NCI-H2107 treated with DMSO at 0.1 percent for 48 hours (cell line): ENCODE results near the gene ITGA1.

Experiments used
- DNase-seq: peaks from one replicate; lab custom pipeline; 2025; ENCODE audit not compliant: unreplicated experiment; lab: John Stamatoyannopoulos, UW

The ITGA1 gene

DNA sequence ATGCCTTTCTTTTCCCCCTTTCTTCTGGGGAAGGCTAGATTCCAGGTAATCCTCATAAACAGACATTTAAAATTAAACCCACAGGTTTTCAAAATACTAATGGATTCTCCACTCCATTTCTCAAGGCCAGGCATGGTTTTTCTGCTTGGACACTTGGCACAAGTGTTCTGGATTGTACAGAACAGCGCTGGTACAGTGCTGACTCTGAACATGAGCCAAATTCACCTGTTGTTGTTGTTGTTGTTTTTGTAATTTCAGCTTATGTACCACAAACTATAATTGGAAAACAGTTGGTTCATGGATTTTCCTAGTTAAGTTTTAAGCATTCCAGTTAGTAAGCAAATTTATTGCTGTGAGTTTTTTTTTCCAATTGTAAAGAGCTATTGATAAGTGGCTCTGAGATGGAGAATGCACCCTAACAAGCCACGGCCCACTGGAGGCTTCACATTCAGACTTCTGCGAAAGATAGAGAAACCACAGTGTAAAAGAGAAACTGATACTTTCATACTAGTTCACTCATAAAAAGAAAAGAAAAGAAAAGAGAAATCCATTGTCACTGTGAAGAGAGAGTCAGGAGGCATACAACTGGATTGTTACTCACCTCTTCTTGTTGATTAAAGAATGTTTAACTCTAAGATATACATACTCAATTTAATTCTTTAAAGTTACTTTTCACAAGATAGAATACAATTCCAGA is 16.2 kb upstream of the ITGA1 start:
- no peak for DNase-seq

DNA sequence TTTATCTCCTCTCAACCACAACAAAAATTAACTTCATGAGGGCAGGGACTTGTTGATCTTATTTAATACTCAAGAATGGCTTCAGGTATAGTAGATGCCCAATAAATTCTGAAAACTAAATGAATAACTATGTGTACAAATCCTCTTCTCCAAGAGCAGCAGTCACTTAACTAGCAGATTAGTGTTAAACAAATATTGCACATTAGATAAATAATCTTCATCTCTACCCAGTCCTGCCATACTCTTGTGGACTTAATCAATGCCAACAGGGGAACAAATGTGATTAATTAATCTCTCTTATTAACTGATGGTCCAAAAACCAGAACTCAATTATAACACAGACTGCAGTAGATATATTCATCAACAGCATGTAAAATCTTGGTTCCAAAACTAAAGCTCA is 15.0 kb upstream of the ITGA1 start:
- DNase-seq = no peak

DNA sequence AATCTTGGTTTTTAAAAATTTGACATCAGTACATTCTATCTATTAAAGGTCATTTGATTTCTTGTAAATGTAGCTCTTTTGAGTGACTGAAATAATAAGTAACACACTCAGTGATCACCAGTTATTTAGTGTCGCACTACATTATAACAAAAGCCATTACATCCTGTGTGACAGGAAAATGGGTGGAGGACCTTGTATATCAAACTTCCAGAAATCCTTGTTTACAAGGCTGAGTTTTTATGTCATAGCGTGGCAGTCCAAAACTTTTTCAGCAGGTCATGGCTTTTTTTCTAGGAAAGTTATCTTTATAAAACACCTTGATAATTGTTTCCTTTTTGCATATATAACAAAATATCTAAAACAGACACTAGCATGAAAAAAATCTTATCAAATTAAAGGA is 14.4 kb upstream of the ITGA1 start:
- DNase-seq = no peak

DNA sequence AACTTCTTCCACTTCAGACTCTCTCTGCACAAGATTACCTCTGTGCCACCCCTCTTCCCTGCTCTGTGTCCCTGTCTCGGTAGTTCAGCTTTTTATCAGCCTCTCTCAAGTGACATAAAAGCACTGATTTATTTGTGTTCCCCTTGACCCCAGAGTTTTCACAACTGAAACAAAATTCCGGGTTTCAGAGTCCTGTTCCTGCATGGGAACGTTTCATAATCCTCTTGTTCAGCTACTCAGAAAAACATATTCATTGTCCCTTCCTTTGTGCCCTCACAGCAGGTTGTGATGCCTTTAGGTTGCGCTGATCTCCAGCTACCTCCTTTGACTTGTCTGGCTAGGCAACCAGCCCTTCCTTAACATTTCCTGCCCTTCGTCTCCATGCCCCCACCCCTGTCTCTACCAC is 13.7 kb upstream of the ITGA1 start:
- DNase-seq = no peak

DNA sequence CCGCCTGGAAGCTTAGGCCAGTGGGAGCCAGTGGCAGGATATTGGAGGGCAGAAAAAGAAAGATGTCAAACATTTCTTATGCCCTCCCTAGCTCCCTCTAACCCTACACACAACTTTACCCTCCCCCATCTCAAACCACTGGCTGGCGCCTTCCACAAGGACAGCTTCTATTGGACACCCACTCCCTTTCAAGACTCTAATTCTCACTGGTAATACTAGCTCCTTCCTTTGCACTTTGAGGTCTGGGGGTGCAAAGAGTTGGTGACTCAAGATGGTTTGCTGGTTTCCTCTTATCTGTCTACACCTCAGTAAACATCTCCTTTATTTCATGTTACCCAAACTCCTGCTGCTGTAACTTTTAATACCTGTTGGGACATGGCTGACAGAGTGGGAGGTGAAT is 11.6 kb upstream of the ITGA1 start:
- no peak for DNase-seq

DNA sequence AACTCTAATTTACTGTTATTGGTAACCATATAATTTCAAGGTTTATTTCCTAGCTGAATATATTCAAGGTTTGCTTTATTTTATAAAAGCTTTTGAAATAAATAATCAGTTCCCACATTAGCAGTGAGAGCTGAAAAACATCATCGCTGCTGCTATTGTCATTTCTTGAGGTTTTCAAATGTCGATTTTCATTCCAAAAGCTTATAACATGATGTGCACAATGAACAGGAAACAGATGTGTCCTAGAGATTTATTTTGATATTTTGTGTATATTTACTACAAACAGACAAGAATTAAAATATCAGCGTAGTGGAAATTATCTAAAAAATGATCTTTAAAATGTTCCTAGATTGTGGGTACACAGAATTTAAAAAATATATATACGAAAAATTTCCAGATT is 10.5 kb upstream of the ITGA1 start:
- DNase-seq = no peak

DNA sequence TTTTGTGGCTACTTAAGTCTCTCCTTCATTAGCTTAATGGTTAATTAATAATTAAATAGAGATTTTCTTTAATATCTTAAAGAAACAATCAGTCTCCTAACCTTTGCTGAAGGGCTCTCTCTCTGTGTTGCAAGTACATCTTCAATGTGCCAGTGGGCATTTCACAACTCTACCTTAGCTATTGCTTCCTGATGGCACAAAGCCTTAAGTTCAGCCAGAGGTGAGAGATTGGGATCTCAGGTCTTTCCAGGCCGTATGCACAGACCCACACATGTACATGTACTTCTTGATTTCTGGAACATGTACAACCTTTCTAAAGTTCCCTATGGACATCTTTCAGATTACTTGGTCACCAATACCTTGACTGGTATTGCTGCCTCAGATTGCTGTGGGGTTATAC is 8.9 kb upstream of the ITGA1 start:
- no peak for DNase-seq

DNA sequence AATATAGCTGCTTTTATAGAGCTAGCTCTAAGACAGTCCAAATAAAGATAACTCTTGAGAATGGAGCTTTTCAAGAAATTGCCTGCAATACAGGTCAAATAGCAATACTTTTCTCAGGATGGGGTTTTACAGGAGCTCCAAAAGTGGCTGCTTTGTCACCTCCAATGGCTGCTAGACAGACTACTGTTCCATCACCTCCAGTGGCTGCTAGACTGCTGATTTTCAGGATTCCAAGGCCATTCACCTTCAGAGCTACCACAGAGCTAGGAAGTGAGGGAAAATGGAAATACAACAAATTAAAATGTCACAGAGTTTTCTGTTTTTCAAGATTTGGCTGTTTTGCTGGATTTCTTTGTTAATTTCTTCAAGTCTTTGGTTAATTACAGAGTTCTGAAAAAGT is 8.5 kb upstream of the ITGA1 start:
- DNase-seq = no peak

DNA sequence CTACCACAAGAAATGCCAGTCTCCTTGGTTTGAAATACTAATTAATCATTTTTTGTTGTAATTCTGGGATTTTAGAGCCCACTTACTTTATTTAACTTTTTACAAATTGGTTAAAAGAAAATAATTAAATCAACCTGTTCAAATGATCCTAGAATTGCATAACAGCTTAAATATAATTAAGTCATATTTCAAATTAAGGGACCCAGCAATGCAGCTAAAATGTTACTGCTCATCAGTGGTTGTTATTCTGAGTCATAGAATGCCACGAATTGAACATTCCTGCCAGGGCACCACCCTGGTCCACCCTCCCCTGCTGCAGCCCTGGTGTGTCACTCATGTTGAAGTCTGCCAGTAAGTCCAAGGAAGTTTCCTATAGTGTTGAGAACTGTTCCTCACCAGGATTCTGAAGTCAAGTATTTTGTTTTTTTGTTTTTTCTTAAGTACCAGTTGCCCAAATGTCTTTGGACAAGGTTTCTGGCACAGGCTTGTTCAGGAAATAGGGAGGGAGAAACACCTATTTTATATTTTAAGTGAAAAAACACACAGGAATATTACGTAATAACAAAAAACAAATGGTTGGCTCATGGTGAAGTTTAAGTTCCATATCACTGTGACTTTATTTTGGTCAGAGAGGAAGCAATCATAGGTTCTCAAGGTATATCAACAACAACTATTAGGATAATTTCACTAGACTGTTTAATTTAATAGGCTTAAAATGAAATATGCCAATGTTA is 4.3 kb upstream of the ITGA1 start:
- DNase-seq = no peak

DNA sequence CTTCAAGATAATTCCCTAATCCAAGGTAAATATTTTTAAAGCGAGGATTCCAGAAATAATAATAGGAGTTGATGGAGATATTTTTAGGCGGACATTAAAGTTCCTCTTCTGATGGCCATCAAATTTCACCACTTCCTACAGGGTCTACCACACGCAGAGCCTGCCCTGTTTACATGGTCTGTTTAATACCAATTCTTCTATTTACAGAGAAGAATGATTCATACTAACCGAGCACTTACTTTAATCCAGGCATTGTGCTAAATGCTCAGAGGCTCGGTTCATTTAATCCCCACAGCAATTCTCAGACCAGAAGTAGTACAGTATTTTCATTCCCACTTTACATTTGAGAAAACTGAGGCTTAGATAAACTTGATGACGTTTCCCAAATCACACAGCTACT is 3.0 kb upstream of the ITGA1 start:
- no peak for DNase-seq

DNA sequence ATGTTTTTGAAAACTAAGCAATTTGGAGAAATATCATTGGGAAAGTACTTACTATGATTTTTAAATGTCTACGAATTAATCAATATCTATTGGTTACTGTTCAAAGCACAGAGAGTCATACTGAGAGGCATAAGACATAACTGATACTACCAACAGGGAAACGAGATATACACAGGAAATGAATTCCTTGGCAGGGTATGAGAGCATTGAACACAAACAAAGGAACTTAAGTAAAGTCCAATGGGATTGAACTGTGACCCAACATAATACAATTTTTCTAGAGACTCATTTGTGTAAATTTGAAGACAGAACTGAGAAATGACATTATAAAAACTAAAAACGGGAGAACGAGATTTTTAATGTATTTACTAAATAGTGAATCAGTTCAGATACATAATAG is 1.3 kb upstream of the ITGA1 start:
- DNase-seq = no peak

DNA sequence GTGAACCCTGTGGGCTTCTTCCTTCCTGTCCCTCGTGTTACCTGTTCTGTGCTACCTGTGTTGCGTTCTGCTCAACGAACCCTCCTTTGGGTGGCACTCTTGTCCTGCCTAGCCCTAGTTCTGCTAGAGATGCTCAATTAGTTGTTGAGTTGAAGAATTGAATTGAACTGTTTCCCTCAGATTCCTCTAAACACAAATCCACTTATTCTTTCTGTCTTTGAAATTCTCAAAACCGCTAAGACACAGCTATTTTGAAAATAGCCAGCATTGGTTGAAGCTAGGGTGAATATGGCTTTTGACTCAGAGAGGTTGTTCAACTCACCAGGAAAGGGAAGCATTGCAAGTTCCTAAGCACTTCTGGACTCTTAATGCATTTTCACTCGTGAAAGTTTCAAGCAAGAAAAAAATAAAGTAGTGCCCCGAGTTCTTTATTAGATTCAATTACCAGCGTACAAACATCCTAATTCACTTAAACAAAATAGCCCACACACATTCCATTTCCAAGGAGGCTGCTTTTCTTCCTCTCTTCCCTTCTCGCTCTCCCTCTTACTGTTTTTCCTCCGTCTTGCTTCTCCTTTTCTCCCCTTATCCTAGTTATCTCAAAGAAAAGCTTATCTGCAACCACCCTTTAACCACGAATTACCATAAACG is 642 bp upstream of the ITGA1 start:
- DNase-seq = peak; percentile 23

DNA sequence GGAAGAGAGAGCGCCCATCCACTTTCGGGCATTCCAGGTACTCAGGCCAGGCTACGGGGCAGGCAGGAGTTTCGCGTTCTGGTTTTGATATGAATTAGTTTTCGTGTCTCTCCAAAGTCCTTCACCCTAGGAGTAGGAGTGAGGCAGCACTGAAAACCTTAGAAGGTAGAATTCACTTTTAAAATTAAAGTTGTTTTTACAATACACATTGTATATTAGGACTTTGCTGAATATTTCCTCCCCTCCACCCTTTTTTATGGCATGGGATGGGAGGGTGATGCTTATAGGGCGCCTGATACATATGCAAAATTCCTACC is 747 bp downstream of the ITGA1 start:
- DNase-seq = no peak

DNA sequence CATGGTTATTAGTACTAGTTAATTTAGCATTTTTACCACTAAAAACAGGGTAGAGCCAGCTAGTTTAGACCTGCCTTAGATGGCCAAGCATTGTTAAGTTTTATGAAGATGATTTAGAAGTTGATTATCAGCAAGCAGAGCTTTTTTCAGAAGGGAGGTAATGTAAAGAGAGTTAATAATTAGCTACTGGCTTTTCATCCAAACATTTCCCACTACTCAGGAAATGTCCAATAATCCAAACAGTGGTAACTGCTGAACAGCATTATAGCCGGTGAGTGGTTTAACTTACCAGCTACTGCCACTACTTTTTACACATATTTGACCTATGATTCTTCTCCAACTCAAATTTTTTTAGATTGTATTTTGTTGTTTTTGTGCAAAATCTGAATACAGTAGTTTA is 1.7 kb downstream of the ITGA1 start:
- no peak for DNase-seq

DNA sequence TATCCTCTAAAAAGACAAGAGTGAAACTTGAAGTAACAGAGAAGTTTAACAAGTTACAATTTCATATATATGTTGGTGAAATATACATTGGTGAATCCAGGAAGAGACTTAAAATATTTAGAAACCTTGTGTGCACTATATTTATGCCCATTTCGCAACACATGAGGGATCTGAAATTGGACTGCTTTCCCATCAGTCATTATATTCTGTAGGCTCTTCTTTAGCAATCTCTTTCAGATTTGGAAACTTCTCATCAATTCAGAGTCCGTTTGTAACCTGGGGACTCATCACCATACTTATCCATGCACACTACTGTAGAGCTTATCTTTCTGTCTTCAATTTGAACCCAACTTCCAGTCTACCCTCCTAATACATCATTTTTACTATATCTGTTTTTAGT is 2.1 kb downstream of the ITGA1 start:
- DNase-seq = no peak

DNA sequence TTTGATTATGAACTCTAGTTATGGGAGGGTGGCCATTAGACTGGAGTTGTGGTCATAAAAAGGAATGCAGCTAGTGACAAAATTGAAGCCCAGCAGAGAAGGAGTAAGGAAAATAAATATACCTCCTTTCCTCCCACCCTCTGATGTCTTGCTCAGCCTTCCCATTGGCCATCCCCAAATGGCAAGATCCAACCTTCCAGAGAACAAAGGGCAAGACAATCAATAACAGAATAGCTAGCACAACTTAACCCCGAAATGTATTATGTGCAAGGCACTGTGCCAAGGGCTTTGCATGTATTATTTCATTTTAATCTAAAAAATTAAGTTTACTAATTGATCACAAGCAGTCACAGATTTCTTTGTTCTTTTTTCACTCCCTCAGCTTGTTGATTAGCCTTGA is 3.6 kb downstream of the ITGA1 start:
- DNase-seq = no peak

DNA sequence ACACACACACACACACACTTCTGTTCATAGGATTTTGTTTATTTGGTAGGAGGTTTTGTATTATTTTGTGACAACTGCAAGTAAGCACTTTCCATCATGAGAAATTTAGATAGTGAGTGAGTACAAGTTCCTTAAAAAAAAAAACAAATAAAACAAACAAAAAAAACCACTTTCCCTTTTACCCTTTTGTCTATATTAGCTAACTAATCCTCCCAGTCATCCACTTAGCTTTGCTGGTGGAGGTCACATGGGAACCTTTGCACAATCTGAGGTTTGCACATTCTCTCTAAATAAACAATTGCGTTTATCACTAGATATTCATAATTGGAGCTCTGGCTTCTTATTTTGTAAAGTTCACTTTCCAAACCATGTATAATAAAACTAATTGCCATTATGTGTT is 6.8 kb downstream of the ITGA1 start:
- DNase-seq = no peak

DNA sequence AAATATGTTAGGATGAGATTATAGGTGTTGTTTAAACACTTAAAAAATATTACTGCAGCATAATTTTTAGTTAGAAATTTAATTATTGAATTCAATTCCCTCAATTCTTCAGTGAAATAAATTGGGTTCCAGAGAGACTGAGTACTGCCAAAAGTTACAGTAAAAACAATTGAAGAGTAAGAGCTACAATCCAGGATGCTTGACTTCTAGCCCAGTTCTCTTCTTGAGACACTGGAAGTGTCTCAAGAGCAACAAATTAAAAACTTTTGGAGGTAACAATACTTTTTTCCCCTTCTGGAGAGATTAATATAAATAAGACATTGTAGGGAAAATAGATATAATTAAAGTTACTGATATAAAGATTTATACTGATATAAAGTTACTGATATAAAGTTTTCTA is 8.3 kb downstream of the ITGA1 start:
- no peak for DNase-seq

DNA sequence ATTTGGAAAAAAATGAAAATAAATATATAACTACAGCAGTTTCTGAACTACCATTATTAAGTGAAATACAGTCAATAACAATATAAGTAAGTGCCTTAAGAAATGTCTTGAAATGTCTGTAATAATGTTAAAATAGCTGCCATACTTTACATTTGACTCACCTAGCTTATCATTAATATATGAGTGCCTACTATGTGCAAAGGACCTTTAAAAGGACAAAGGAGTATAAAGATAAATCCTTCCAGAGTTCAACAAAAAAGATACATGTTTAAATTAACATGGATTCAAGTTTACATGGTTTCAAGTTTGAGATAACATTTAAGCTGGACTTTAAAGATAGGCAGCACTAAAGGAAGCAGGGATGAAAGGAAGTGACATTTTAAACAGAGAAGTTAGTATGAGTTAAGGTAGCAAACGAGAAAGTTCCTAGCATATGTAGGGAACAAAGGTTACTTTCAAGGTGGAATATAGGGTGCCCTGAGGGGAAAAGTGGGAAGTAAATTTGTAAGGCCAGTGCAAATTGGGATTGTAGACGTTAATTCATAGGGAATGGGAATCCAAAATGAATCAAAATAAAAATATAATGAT is 8.9 kb downstream of the ITGA1 start:
- no peak for DNase-seq

DNA sequence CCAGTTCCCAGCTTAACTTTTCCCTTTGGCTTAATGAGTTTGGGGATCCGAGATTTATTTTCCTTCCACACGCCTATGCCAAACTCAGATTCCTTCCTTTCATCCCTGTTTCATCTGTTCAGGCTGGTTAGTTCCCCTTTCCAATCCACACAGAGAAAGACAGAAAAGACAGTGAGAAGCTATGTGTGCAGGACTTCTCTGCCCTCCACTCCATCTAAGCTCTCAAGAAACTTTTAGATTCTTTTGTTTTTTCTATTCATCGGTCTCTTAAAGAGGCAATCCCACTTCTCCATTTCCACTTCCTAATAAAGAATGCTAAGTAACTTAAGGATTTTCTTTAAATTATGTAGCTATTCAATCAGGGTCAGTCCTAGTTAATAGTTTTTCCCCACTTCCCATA is 11.2 kb downstream of the ITGA1 start:
- DNase-seq = no peak

DNA sequence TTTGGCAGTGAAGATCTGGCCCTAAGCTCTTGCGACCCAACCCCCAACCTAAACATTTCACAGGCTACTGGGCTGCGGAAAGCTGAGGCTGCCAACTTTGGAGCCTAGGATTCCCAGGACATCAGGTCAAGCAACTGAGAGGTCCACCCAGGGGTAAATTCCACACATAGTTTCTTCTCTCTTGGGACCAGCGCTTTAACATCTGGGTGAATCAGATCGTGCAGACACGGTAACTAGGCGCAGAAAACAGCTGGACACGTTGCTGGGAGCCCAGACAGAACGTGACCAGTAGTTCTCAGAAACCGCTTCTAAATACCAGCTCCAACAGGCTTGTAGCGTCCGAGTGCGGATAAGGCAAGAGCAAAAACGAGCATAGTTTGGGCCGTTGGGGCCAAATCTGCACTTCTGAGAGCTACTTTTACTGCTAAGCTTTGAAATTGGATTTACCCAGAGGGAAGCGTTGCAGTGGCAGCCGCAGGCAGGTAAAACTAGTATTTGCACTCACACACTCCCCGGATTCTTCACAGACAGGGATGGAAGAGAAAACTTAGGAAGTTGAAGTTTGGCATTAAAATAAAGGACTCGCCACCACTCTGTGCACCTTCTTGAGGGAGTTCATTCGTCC is 11.8 kb downstream of the ITGA1 start:
- no peak for DNase-seq

DNA sequence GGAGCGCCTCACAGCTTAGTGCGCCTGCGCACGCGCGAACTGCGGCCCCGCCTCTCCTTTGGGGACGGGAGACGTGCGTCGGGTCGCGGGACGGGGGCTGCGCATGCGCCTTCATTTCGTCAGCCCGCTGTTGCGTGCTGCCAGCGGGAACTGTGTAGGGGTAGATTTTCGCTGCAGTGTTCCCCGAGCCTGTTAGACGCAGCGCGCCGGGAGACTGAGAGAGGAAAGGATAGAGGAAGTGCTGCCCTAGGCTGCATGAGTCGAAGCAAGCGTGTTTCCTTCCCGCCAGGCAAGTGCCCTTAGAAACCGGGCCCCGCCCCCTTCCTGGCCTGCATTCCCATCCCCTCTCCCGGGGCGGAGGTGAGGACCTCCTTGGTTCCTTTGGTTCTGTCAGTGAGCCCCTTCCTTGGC is 12.3 kb downstream of the ITGA1 start:
- peak; percentile 54 for DNase-seq
